ENCODE measurements around the gene IGF1R.

DNA sequence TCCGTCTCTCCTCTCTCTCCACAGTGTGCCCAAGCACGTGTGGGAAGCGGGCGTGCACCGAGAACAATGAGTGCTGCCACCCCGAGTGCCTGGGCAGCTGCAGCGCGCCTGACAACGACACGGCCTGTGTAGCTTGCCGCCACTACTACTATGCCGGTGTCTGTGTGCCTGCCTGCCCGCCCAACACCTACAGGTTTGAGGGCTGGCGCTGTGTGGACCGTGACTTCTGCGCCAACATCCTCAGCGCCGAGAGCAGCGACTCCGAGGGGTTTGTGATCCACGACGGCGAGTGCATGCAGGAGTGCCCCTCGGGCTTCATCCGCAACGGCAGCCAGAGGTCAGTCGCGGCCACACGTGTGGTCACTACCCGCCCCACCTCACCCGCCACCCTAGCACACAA is 243.0 kb downstream of the IGF1R start:
- TF ChIP-seq CTCF (IDR thresholded peaks at IDR 0.05) (no peak), EZH2 (IDR thresholded peaks at IDR 0.05) (no peak), EZH2phosphoT487 (IDR thresholded peaks at IDR 0.05) (no peak)

All from neural progenitor cell (in vitro differentiated cells).